ENCODE results near the gene DNAJC25.
"Not testable (repeated sequence)": the region's sequence is repeated elsewhere in the genome, so short reads cannot be mapped to it uniquely, and the experiment has no call there.

GRCh38 chr9:111617349-111617748 is 13.8 kb upstream of the DNAJC25 start:
- not testable (repeated sequence) for TF ChIP-seq EZH2 (IDR thresholded peaks at IDR 0.05; ENCODE audit: insufficient read depth, low read length); CTCF (IDR thresholded peaks at IDR 0.05; ENCODE audit: insufficient read depth, low read depth, low read length)
